Coronary artery (tissue), 2 donors: Measurements from ENCODE around the gene ASIP.

Source experiments
- DNase-seq: peaks from one replicate; pipeline ENCODE4 v3.0.0-alpha.2; 2017; ENCODE audit warnings: low spot score
- H3K27ac ChIP-seq, 2 donors: fragments of 200-600 bp; sonication (generic); one replicate each; pipeline ENCODE4 v1.5.1; 2016 to 2019
- H3K4me3 ChIP-seq: fragments of 200-600 bp; sonication (generic); 2 replicates; pipeline ENCODE4 v1.5.1; 2016; ENCODE audit warnings: mild to moderate bottlenecking, moderate library complexity
- TF ChIP-seq, protein P1 (sequence below): fragments of 200-600 bp; sonication (generic); IDR thresholded peaks from one replicate; pipeline ENCODE4 v1.5.1; 2019; ENCODE audit warnings: antibody characterized with exemption

Gene ASIP

DNA sequence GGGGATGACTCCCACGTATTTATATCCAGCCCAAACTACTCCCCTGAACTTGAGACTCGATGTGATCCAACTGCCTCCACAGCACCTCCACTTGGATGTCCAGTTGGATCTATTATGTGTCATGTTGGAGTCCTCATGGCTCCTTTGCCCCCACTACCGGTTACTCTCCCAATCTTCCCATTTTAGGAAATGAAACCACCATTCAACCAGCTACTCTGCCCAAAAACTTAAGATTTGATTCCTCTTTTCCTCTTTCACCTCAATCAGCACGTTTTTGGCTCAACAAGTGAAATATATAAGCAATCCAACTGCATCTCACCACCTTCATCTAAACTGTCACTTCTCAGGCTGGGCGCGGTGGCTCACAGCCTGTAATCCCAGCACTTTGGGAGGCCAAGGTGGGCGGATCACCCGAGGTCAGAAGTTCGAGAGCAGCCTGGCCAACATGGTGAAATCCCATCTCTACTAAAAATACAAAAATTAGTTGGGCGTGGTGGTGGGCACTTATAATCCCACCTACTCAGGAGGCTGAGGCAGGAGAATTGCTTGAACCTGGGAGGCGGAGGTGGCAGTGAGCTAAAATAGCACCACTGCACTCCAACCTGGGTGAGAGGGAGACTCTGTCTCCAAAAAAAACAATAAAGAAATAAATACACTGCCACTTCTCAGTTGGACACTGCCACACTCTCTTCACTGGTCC is 58.5 kb downstream of the ASIP start:
- DNase-seq = no peak
- Histone ChIP-seq H3K4me3 (no peak overlapping the region), H3K27ac (no peak overlapping the region)
- TF ChIP-seq, protein P1, sequence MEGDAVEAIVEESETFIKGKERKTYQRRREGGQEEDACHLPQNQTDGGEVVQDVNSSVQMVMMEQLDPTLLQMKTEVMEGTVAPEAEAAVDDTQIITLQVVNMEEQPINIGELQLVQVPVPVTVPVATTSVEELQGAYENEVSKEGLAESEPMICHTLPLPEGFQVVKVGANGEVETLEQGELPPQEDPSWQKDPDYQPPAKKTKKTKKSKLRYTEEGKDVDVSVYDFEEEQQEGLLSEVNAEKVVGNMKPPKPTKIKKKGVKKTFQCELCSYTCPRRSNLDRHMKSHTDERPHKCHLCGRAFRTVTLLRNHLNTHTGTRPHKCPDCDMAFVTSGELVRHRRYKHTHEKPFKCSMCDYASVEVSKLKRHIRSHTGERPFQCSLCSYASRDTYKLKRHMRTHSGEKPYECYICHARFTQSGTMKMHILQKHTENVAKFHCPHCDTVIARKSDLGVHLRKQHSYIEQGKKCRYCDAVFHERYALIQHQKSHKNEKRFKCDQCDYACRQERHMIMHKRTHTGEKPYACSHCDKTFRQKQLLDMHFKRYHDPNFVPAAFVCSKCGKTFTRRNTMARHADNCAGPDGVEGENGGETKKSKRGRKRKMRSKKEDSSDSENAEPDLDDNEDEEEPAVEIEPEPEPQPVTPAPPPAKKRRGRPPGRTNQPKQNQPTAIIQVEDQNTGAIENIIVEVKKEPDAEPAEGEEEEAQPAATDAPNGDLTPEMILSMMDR = no peak

GRCh38 chr20:34300256-34300806 is 59.1 kb downstream of the ASIP start:
- TF ChIP-seq, protein P1 = no peak
- H3K27ac ChIP-seq = no peak overlapping the region
- DNase-seq = no peak
- H3K4me3 ChIP-seq = no peak overlapping the region

GRCh38 chr20:34300809-34301586 is 59.8 kb downstream of the ASIP start:
- Histone ChIP-seq H3K4me3 (no peak overlapping the region), H3K27ac (no peak overlapping the region)
- no peak for DNase-seq
- TF ChIP-seq, protein P1 = no peak

DNA sequence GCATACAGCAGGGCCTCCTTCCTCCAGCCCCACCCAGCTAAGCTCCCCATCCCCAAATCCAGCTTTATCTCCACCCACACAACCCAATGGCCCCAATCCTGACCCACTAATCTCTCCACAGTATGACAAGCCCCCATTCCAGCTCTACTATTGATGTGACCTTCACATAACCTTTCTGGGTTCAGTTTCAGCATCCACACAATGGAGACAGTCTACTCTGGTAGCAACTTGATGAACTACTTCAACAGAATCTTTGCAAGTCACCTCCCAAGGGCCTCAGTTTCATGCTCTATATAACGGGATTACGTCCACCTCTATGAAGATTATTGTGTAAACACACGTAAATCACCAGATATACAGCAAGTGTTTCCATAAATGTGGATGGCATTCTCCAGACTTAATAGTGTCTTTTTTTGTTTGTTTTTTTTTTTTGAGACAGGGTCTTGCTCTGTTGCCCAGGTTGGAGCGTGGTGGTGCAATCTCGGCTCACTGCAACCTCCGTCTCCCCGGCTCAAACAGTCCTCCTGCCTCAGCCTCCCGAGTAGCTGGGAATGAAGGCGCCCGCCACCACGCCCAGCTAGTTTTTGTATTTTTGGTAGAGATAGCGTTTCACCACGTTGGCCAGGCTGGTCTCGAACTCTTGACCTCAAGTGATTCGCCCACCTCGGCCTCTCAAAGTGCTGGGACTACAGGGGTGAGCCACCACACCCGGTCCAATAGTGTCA is 60.5 kb downstream of the ASIP start:
- DNase-seq = no peak
- TF ChIP-seq, protein P1 = no peak
- H3K27ac ChIP-seq = peak overlapping the region in 1 of 2 donors; percentile 80
- peak overlapping the region; percentile 83 for H3K4me3 ChIP-seq

GRCh38 chr20:34302312-34302722 is 61.1 kb downstream of the ASIP start:
- TF ChIP-seq, protein P1 = no peak
- no peak for DNase-seq

GRCh38 chr20:34302723-34303533 is 61.7 kb downstream of the ASIP start, which contains the start of gene AHCY:
Gene AHCY (minus strand): TSS chr20:34303355. CDS start chr20:34303270, 85 bp downstream.
- peak within 1 kb of the TSS; percentile 80 to 99 for H3K27ac ChIP-seq
- TF ChIP-seq, protein P1 = no peak
- DNase-seq = peak; percentile 98
- H3K4me3 ChIP-seq = peak within 1 kb of the TSS; percentile 83

More at GRCh38 chr20:34302312-34302722, 61.1 kb downstream of the ASIP start:
- Histone ChIP-seq H3K27ac (peak overlapping the region; percentile 80 to 99), H3K4me3 (peak overlapping the region; percentile 83)
